HEK293 (cell line): ENCODE results near the gene FAM131B.

Experiments used
- CTCF ChIP-seq: fragments of 450-650 bp; formaldehyde crosslinking; IDR thresholded peaks from 2 replicates; pipeline ENCODE4 v1.5.1; 2016; ENCODE audit warnings: missing biosample characterization, missing genetic modification characterization
- ZNF174 ChIP-seq: fragments of 450-650 bp; formaldehyde crosslinking; IDR thresholded peaks from 2 replicates; pipeline ENCODE4 v1.5.0; 2017; ENCODE audit warnings: missing biosample characterization, mild to moderate bottlenecking, missing genetic modification characterization
- ZNF211 ChIP-seq: fragments of 450-650 bp; formaldehyde crosslinking; IDR thresholded peaks from 2 replicates; pipeline ENCODE4 v1.5.1; 2016; ENCODE audit warnings: low read depth, missing biosample characterization, missing genetic modification characterization
- ZNF426 ChIP-seq: fragments of 450-650 bp; formaldehyde crosslinking; IDR thresholded peaks from 2 replicates; pipeline ENCODE4 v1.5.1; 2017; ENCODE audit warnings: missing biosample characterization, missing genetic modification characterization, mild to moderate bottlenecking, inconsistent platforms, moderate library complexity

- no peak for TF ChIP-seq ZNF211 (tag by site-specific recombination)
- no peak for TF ChIP-seq ZNF426
- peak; percentile 63 for TF ChIP-seq CTCF (tag by site-specific recombination)
- TF ChIP-seq ZNF174 (tag by site-specific recombination), result no peak
These were observed 57.0 kb downstream of the FAM131B start for GRCh38 chr7:143305423-143306070.
